Endothelial cell of umbilical vein (primary cell): ENCODE results near the gene C14orf39. TPM values are rescaled to one million over a fixed set of nuclear protein-coding genes. Genes with fewer than 3 reads are reported as not detected.

Experiments used
- BruUV-seq: library from RNA; stranded (reverse); fragments of 400-500 nt; replicated peaks from 2 replicates; lab custom pipeline; 2021; lab: Mats Ljungman, UMichigan
- CTCF ChIA-PET: fragments of 300-600, 350-600 bp; sonication (Branson Sonifier 250); formaldehyde crosslinking; loops from one replicate; lab custom pipeline; 2021; ENCODE audit warnings: antibody characterized with exemption, inconsistent platforms; lab: Charles Lee
- POLR2A ChIA-PET: fragments of 300-600, 350-600 bp; sonication (Branson Sonifier 250); formaldehyde crosslinking; loops from one replicate; lab custom pipeline; 2021; ENCODE audit warnings: antibody characterized with exemption, inconsistent platforms; lab: Charles Lee
- DNase-seq: peaks from one replicate; pipeline ENCODE4 v3.0.0-alpha.2; 2011; ENCODE audit warnings: low read depth, low spot score
- FAIRE-seq: peaks from 2 replicates; lab custom pipeline; 2011; peaks lifted over from hg19 to GRCh38; lab: Jason Lieb, UNC
- H2AFZ ChIP-seq: 2 replicates; pipeline ENCODE4 v1.6.0; 2012; ENCODE audit warnings: low read depth, low read length, control low read depth, inconsistent platforms
- H3K27ac ChIP-seq: 2 replicates; pipeline ENCODE4 v1.5.1; 2011; ENCODE audit warnings: low read depth, mild to moderate bottlenecking, control low read depth, low read length, moderate library complexity; ENCODE audit not compliant: insufficient read depth
- H3K27me3 ChIP-seq, 2 experiments: 2 replicates each; pipeline versions ENCODE4 v1.6.0 to v1.6.1; 2011; ENCODE audit warnings: low read length in 2 of 2, mixed read lengths in 1 of 2; ENCODE audit not compliant: control insufficient read depth in 2 of 2, insufficient read depth in 2 of 2
- H3K36me3 ChIP-seq, 2 experiments: 2 replicates in 1 of 2; 3 replicates in 1 of 2; pipeline ENCODE4 v1.5.1; 2011; ENCODE audit warnings: low read length in 2 of 2, mild to moderate bottlenecking in 1 of 2, moderate library complexity in 1 of 2; ENCODE audit not compliant: control insufficient read depth in 2 of 2, insufficient read depth in 2 of 2; ENCODE audit errors: extremely low read depth in 1 of 2
- H3K4me1 ChIP-seq: 3 replicates; pipeline ENCODE4 v1.5.1; 2011; ENCODE audit warnings: mild to moderate bottlenecking, low read length; ENCODE audit not compliant: control insufficient read depth, insufficient read depth; ENCODE audit errors: extremely low read depth
- H3K4me2 ChIP-seq: 2 replicates; pipeline ENCODE4 v1.6.1; 2011; ENCODE audit warnings: low read length, control low read depth, mixed read lengths; ENCODE audit not compliant: insufficient read depth
- H3K4me3 ChIP-seq, 3 experiments: fragments of 200-600 bp in 1 of 3; sonication (generic), shearing (Covaris generic) in 1 of 3; replicated peaks in 1 of 3; 2 replicates each; pipeline ENCODE4 v1.5.1; 2011 to 2016; ENCODE audit warnings: control low read depth in 3 of 3, low read length in 3 of 3, mild to moderate bottlenecking in 2 of 3, inconsistent platforms in 1 of 3, low read depth in 1 of 3, moderate library complexity in 1 of 3; ENCODE audit not compliant: insufficient read depth in 1 of 3
- H3K79me2 ChIP-seq: 2 replicates; pipeline ENCODE4 v1.6.0; 2012; ENCODE audit warnings: low read length, inconsistent platforms; ENCODE audit not compliant: control insufficient read depth, insufficient read depth
- H3K9ac ChIP-seq: replicated peaks from 2 replicates; pipeline ENCODE3; 2011; ENCODE audit warnings: low read length, control low read depth; ENCODE audit not compliant: insufficient read depth; ENCODE audit errors: extremely low read depth
- H3K9me1 ChIP-seq: replicated peaks from 3 replicates; pipeline ENCODE4 v1.6.0; 2011; ENCODE audit warnings: mild to moderate bottlenecking, low read length; ENCODE audit not compliant: control insufficient read depth, insufficient read depth; ENCODE audit errors: extremely low read depth
- H3K9me3 ChIP-seq: replicated peaks from 2 replicates; pipeline ENCODE4 v1.5.1; 2012; ENCODE audit warnings: low read length, inconsistent platforms; ENCODE audit not compliant: control insufficient read depth, insufficient read depth
- H4K20me1 ChIP-seq: replicated peaks from 2 replicates; pipeline ENCODE3; 2011; ENCODE audit warnings: mild to moderate bottlenecking, low read length; ENCODE audit not compliant: control insufficient read depth, insufficient read depth; ENCODE audit errors: extremely low read depth
- EZH2 ChIP-seq: IDR thresholded peaks from 2 replicates; pipeline ENCODE4 v1.6.1; 2012; ENCODE audit warnings: borderline replicate concordance, low read depth, mild to moderate bottlenecking, moderate library complexity, low read length, inconsistent platforms; ENCODE audit not compliant: severe bottlenecking
- FOS ChIP-seq: IDR thresholded peaks from 2 replicates; pipeline ENCODE4 v1.6.1; 2011; ENCODE audit warnings: mild to moderate bottlenecking, low read length, moderate library complexity, borderline replicate concordance; ENCODE audit not compliant: insufficient read depth
- GATA2 ChIP-seq: IDR thresholded peaks from 2 replicates; pipeline ENCODE4 v1.7.0; 2011; ENCODE audit warnings: low read depth, mild to moderate bottlenecking, moderate library complexity, mixed read lengths, low read length; ENCODE audit not compliant: insufficient read length, insufficient read depth
- MYC ChIP-seq: IDR thresholded peaks from one replicate; pipeline ENCODE4 v1.6.1; 2011; ENCODE audit warnings: mild to moderate bottlenecking, low read depth, low read length
- POLR2A ChIP-seq: IDR thresholded peaks from 2 replicates; pipeline ENCODE4 v1.6.1; 2012; ENCODE audit warnings: low read depth, mild to moderate bottlenecking, control low read depth, low read length
- POLR2AphosphoS5 ChIP-seq: IDR thresholded peaks from 2 replicates; pipeline ENCODE4 v1.6.1; 2012; ENCODE audit warnings: low read depth, mild to moderate bottlenecking, control low read depth, low read length, moderate library complexity; ENCODE audit not compliant: insufficient read depth
- dilution Hi-C: fragments of 300-500 bp; cut with MboI; formaldehyde crosslinking; loops from one replicate; pipeline ENCODE4 v1.15.0; 2019; ENCODE audit warnings: low sequenced_read_pairs; ENCODE audit not compliant: extremely low pct_ligation_motif_present
- intact Hi-C: fragments of 100-400 bp; cut with micrococcal nuclease; formaldehyde crosslinking; loops from one replicate; pipeline ENCODE4 v1.10.0; 2022
- polyA plus RNA-seq, 4 experiments: library from polyadenylated mRNA; depleted of rRNA in 3 of 4; stranded (reverse) in 3 of 4; unstranded in 1 of 4; fragments of >200 nt; gene quantifications; 2 replicates each; pipeline versions ENCODE4 v1.2.1 to v1.2.3, GENCODE V29; 2011 to 2012; ENCODE audit warnings: missing spikeins in 1 of 4
- total RNA-seq: library from RNA; stranded (reverse); gene quantifications from 2 replicates; pipeline ENCODE4 v1.2.3, GENCODE V29; 2021
- TF ChIP-seq, protein P1 (sequence below): IDR thresholded peaks from 2 replicates; pipeline ENCODE4 v1.6.1; 2011; ENCODE audit not compliant: insufficient read depth, insufficient read length
- TF ChIP-seq, protein P2 (sequence below), 2 donors: IDR thresholded peaks; 1 replicate in 1 of 2; 2 replicates in 1 of 2; pipeline ENCODE4 v1.5.1; 2011; ENCODE audit warnings: low read length in 2 of 2, mild to moderate bottlenecking in 2 of 2, moderate library complexity in 2 of 2, control low read depth in 1 of 2, inconsistent platforms in 1 of 2, low read depth in 1 of 2; ENCODE audit not compliant: insufficient read depth in 1 of 2; ENCODE audit errors: extremely low read depth in 1 of 2

C14orf39 gene
- total and polyA plus RNA-seq, 2 donors (not counting 3 experiments of a cell fraction or from before 2014, with no cell fraction given) = not detected

DNA sequence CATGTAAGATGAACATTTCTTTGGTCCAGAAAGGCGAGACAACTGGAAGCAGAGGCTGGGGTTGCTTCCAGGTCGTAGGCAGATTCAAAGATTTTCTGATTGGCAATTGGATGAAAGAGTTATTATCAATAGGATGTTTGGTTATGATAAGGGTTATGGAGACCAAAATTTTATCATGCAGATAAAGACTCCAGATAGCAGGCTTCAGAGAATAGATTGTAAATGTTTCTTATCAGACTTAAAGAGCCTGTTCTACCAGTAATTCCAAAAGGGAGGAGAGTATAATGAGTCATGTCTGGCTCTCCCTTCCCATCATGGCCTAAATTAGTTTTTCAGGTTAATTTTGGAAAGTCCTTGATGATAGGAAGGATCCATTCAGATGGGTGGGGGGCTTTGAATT lies 55.6 kb downstream of the C14orf39 start:
- Histone ChIP-seq H3K27me3 (no peaks in the 10 kb centered on the region), H3K4me2 (no peak overlapping the region), H3K9me1 (no peaks in the 10 kb centered on the region), H3K9me3 (no peaks in the 10 kb centered on the region), H2AFZ (no peak overlapping the region), H3K9ac (no peak overlapping the region), H3K27ac (no peak overlapping the region), H3K4me1 (no peaks in the 10 kb centered on the region), H3K79me2 (no peaks in the 10 kb centered on the region), H3K4me3 (no peak overlapping the region), H3K36me3 (no peaks in the 10 kb centered on the region), H4K20me1 (no peaks in the 10 kb centered on the region)
- DNase-seq (no peak), FAIRE-seq (no peak)
- dilution Hi-C loops = no loop called here
- TF ChIP-seq FOS (no peak), POLR2A (no peak), MYC (no peak), POLR2AphosphoS5 (no peak), GATA2 (no peak), EZH2 (no peak)
- TF ChIP-seq, protein P1, sequence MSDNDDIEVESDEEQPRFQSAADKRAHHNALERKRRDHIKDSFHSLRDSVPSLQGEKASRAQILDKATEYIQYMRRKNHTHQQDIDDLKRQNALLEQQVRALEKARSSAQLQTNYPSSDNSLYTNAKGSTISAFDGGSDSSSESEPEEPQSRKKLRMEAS = no peak
- TF ChIP-seq, protein P2, sequence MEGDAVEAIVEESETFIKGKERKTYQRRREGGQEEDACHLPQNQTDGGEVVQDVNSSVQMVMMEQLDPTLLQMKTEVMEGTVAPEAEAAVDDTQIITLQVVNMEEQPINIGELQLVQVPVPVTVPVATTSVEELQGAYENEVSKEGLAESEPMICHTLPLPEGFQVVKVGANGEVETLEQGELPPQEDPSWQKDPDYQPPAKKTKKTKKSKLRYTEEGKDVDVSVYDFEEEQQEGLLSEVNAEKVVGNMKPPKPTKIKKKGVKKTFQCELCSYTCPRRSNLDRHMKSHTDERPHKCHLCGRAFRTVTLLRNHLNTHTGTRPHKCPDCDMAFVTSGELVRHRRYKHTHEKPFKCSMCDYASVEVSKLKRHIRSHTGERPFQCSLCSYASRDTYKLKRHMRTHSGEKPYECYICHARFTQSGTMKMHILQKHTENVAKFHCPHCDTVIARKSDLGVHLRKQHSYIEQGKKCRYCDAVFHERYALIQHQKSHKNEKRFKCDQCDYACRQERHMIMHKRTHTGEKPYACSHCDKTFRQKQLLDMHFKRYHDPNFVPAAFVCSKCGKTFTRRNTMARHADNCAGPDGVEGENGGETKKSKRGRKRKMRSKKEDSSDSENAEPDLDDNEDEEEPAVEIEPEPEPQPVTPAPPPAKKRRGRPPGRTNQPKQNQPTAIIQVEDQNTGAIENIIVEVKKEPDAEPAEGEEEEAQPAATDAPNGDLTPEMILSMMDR (IDR thresholded peaks at IDR 0.05; ENCODE audit: extremely low read depth in 1 of 2, insufficient read depth in 1 of 2, low read depth in 1 of 2, low read length in 2 of 2) = no peak
- intact Hi-C loops = no loop called here
- ChIA-PET POLR2A (no interaction called here), CTCF (no interaction called here)
- BruUV-seq = no TSS peak
